HG02840 (cell line): ENCODE measurements around the gene DNAJA2.
"Not testable (repeated sequence)": the region's sequence is repeated elsewhere in the genome, so short reads cannot be mapped to it uniquely, and the experiment has no call there.

Experiments used
- ATAC-seq: cut with Tn5 transposase; IDR thresholded peaks from one replicate; pipeline ENCODE4 v1.9.1; 2021; ENCODE audit warnings: mild to moderate bottlenecking, moderate library complexity, moderate number of reproducible peaks; ENCODE audit not compliant: unreplicated experiment, low FRiP score

DNAJA2 gene

DNA sequence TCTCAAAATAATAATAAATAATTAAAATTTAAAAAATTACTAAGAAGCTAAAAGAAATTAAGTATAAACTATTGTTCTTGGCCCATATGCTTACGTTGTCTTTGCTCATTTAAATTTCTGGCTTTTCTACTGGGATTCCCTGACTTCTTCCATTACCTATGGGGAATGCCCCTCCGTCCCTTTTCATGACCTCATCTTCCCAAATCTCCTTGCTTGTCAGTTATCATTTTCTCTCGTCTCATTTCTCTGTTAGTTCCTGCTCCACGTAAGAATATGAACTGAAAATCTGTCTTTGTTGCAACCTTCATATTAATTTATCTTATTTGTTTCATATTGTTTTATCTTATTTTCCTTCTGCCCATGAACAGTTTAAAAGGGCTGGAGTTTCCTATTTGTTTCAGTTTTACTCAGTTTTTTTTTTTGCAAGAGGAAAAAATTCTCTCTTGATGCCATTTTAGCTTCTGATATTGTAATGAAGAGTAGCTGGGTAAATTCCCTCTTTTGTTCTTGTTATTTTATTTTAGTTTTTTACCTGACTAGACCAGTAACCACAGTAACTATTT lies 2.5 kb upstream of the DNAJA2 start:
- no peak for ATAC-seq

- ATAC-seq, result no peak
Observed at GRCh38 chr16:46975165-46975564, 1.7 kb upstream of the DNAJA2 start.

- no peak for ATAC-seq
Observed at GRCh38 chr16:46974352-46974751, 878 bp upstream of the DNAJA2 start.

- no peak for ATAC-seq
Observed at GRCh38 chr16:46973996-46974324, 486 bp upstream of the DNAJA2 start.

- peak; percentile 43 for ATAC-seq
Observed at GRCh38 chr16:46972429-46973206, 856 bp downstream of the DNAJA2 start.

- ATAC-seq, result no peak
Observed at GRCh38 chr16:46971271-46971670, 2.2 kb downstream of the DNAJA2 start.

- no peak for ATAC-seq
Observed at GRCh38 chr16:46970089-46970488, 3.4 kb downstream of the DNAJA2 start.

- ATAC-seq, result no peak
Observed at GRCh38 chr16:46968063-46968435, 5.4 kb downstream of the DNAJA2 start.

DNA sequence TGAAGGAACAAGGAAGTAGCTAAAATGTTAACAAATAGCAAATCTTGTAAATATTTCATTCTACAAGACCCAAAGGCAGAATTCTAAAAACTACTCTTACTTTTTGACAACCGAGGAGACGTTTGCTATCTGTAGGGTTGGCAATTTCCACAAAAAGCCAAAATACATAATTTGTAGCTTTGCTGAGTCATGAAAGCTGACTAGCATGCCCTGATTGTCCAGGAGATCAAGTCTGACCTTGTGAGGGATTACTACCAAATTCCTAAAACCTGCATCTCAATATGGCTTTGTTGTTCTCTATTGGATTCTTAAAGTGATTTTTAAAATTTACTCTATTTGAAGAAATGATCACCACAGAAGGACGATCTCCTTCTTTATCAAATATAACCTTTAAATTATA lies 10.8 kb downstream of the DNAJA2 start:
- ATAC-seq, result no peak

GRCh38 chr16:46961373-46962353 lies 11.8 kb downstream of the DNAJA2 start:
- no peak for ATAC-seq

GRCh38 chr16:46954562-46954961 lies 18.9 kb downstream of the DNAJA2 start:
- no peak for ATAC-seq

DNA sequence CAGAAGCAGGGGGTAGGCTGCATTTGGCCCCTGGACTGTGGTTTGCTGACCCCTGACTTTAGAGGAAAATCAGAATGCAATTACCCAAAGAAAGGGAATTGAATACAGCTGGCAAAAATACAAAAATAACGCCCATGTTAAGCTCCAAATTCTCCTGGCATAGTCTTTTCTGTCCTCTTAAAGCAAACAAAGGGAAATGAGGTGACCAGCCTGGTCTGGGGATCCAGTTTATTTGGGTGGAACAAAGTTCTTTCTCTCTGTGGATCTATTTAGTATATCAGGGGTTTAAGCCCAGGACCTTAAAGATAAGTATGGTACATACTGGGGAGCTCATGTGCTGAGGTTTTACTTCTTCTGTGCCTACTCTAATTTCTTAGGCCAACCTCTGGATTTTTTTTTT lies 23.5 kb downstream of the DNAJA2 start:
- ATAC-seq, result no peak

DNA sequence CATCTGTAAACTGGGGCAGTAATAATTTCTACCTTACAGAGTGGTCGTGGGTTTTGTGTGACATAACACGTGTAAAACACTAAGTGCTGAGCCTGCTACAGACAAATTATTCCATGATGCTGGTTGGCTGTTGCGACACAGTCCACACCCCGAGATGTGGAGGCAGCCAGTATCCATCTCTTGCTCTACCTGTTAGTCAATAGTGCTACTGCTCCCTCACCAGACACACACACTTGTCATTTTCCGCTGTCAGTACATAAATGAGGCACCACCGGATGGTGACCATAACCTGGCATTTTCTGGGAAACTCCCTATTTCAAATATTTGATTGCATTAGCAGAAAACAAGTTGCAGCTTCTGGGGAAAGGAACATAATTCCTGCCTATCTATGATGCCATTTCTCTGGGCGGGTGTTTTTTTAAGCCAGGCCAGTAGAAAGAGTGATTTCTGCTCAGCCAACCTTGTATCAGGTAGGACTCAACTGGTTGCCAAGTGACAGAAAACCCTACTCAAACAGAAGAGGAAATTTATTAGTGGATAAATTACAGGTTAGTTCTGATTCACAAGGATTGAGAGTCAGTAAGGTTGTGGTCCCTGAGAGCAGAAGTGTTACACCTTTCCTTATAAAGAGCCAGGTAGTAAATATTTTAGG lies 24.1 kb downstream of the DNAJA2 start:
- no peak for ATAC-seq

GRCh38 chr16:46948548-46949166 lies 24.8 kb downstream of the DNAJA2 start:
- no peak for ATAC-seq

DNA sequence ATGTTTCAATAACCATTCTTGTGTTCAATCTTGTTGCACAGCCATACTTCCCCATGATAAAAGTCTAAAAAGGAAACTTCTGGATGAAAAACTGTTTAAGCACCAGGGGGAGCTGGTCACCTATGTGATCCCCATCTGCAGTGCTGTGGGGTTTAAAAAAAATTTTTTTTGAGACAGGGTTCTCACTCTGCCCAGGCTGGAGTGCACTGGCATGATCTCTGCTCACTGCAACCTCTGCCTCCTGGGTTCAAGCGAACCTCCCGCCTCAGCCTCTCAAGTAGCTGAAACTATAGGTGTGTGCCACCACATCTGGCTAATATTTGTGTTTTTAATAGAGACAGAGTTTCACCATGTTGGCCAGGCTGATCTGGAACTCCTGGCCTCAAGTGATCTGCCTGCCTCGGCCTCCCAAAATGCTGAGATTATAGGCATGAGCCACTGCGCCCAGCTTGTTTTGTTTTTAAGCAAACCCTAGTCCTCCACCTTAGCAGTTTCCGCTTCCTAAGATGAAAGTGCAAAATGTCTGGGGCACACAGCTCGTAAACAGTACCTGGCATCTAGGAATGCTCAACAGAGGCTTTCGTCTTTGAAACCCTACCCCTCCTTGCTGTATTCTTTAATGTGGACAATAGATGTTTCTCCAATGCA lies 25.4 kb downstream of the DNAJA2 start:
- ATAC-seq, result no peak

DNA sequence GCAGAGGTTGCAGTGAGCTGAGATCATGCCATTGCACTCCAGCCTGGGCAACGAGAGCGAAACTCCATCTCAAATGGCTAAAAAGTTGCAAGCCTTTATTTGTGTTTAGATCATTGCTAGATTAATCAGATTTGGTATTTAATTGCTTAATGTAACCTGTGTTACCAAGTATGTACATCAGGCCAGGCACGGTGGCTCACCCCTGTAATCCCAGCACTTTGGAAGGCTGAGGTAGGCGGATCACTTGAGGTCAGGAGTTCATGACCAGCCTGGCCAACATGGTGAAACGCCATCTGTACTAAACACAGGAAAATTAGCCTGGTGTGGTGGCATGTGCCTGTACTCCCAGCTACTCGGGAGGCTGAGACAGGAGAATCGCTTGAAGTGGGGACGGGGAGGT lies 28.8 kb downstream of the DNAJA2 start:
- not testable (repeated sequence) for ATAC-seq

DNA sequence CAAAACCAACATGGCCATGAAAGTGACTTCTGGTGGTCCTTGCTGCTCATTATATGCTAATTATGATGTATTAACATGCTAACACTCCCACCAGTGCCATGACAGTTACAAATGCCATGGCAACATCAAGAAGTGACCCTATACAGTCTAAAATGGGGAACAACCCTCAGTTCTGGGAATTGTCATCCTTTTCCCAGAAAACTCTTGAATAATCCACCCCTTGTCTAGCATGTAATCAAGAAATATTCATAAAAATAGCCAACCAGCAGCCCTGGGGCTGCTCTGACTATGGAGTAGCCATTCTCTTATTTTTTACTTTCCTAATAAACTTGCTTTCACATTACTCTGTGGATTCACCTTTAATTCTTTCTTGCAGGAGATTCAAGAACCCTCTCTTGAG lies 35.9 kb downstream of the DNAJA2 start:
- no peak for ATAC-seq

- no peak for ATAC-seq
Observed at GRCh38 chr16:46932802-46933201, 40.7 kb downstream of the DNAJA2 start.

- ATAC-seq, result no peak
Observed at GRCh38 chr16:46930861-46931260, 42.6 kb downstream of the DNAJA2 start.
